ENCODE data around the gene FIS1. TPM values are rescaled to one million over a fixed set of nuclear protein-coding genes. Genes with fewer than 3 reads are reported as not detected.

The FIS1 gene
- total and polyA plus RNA-seq, 10 of the 15 experiments (the other 5 are each of a cell fraction or from before 2014, with no cell fraction given): 83.4 to 149 (median 108) TPM

- no peak for TF ChIP-seq ZNF592 (IDR thresholded peaks at IDR 0.05)
- TF ChIP-seq KDM1A (IDR thresholded peaks at IDR 0.05; ENCODE audit: borderline replicate concordance): no peak
- no peak for TF ChIP-seq ZSCAN29 (IDR thresholded peaks at IDR 0.05)
- no peak for TF ChIP-seq RELB (IDR thresholded peaks at IDR 0.05; ENCODE audit: low read depth)
- TF ChIP-seq, protein P1, sequence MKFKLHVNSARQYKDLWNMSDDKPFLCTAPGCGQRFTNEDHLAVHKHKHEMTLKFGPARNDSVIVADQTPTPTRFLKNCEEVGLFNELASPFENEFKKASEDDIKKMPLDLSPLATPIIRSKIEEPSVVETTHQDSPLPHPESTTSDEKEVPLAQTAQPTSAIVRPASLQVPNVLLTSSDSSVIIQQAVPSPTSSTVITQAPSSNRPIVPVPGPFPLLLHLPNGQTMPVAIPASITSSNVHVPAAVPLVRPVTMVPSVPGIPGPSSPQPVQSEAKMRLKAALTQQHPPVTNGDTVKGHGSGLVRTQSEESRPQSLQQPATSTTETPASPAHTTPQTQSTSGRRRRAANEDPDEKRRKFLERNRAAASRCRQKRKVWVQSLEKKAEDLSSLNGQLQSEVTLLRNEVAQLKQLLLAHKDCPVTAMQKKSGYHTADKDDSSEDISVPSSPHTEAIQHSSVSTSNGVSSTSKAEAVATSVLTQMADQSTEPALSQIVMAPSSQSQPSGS (IDR thresholded peaks at IDR 0.05; ENCODE audit: low read length): no peak
- no peak for TF ChIP-seq ZBTB4 (CRISPR knock-in tag; IDR thresholded peaks at IDR 0.05)
- TF ChIP-seq HCFC1 (IDR thresholded peaks at IDR 0.05; ENCODE audit: low read length): peak; percentile 85
- 0 out of 2 replicates have a peak, but pooled peaks have one; percentile 9 for TF ChIP-seq BCL11A (IDR thresholded peaks at IDR 0.05; ENCODE audit: low read depth, low read length)
- TF ChIP-seq USF2 (IDR thresholded peaks at IDR 0.05; ENCODE audit: borderline replicate concordance, low read depth, low read length): no peak
- peak; percentile 30 for TF ChIP-seq E4F1 (IDR thresholded peaks at IDR 0.05; ENCODE audit: borderline replicate concordance, partially characterized antibody)
- peak; percentile 75 for TF ChIP-seq NR2C1 (IDR thresholded peaks at IDR 0.05)
- no peak for TF ChIP-seq SUZ12 (IDR thresholded peaks at IDR 0.05; ENCODE audit: unreplicated experiment)
- TF ChIP-seq, protein P2, sequence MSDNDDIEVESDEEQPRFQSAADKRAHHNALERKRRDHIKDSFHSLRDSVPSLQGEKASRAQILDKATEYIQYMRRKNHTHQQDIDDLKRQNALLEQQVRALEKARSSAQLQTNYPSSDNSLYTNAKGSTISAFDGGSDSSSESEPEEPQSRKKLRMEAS (IDR thresholded peaks at IDR 0.05; ENCODE audit: low read depth, low read length): no peak; the same call in 1 of the 2 replicates
Observed at GRCh38 chr7:101217388-101218235, 27.3 kb downstream of the FIS1 start, which contains the start of the genes PLOD3 and ZNHIT1 (continued).
